GM19351 (cell line): ENCODE measurements around the gene NOL4L.

Source experiments
- ATAC-seq: cut with Tn5 transposase; IDR thresholded peaks from one replicate; pipeline ENCODE4 v1.9.1; 2021; ENCODE audit warnings: mild to moderate bottlenecking, moderate library complexity; ENCODE audit not compliant: unreplicated experiment

The NOL4L gene

DNA sequence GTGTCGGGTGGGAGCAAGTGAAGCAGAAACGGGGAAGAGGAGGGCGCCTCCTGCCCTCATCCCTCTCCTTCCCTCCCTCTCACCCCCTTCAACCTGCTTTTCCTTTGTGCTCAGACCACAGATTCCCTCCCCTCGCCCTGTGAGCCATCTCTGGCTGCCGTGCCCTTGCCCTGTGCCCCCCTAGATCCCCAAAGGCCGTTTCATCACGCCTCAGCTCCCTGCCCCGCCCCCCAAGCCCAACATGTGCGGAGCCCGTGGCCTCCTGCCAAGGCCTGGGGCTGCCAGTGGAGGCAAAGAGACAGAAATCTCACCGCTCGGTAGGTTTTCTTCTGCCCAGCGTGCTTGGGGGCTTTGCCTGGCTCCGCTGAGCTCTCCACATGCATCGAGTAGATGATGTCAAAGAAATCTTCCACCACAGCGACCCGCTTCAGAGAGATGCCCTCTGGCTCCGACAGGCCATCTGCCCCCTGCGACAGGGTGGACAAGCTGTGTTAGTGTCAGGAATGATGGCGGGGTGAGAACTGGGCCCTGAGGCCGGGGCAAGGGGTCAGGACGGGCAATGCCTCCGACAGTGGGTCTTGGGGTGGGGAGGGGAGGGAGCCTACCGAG is 57.6 kb downstream of the NOL4L start:
- no peak for ATAC-seq

DNA sequence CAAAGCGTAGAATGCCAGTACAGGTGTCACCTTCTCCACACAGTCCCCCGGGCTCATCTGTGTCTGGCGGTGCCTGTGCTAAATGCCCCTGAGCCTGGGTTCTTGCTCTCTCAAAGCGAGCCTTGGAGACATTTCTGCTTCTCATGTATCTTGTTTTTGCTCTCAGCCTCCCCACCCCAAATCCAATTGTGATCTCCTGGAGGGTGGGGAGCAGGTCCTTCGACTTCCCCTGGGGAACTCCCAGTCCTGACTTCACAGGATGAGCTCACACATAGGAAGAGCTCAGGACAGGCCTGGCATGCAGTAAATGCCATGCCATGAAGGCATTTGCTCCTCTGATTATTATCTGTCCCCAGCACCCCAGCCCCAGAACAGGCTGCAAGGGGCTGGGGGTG is 58.1 kb downstream of the NOL4L start:
- no peak for ATAC-seq

DNA sequence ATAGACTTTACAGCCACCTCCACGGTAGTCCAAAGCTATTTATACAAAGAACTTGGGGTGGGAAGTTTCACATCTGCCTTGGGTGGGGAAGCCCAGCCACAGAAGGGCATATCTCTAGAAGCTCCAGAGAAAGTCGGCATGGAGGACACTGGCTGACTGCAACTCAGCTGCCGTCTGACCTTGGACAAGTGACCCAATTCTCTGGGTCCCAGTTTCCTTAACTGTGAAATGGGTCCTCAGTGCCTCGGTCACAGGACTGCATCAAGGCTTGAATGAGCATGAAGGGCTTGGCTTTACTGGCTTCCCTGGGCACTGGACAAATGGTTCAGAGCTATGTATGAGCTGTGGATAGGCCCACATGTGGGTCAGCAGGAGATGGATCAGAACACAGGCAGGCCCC is 58.6 kb downstream of the NOL4L start:
- ATAC-seq = no peak

DNA sequence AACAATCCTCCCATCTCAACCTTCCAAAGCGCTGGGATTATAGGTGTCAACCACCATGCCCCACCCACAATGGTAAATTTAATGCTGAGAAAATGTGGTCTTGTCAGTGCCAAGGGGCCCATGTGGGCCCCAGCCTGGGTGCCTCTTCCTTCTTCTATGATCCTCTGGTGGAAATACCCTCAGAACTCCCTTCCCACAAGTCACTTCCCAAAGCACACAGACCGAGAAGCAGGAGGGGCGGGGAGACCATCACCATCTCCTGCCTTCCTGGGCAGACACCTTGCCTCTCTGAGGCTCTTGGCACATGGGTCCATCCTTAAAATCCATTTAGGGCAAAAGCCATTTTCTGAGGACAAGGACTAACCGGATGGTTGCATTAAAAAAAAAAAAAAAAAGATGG is 59.0 kb downstream of the NOL4L start:
- ATAC-seq = no peak

DNA sequence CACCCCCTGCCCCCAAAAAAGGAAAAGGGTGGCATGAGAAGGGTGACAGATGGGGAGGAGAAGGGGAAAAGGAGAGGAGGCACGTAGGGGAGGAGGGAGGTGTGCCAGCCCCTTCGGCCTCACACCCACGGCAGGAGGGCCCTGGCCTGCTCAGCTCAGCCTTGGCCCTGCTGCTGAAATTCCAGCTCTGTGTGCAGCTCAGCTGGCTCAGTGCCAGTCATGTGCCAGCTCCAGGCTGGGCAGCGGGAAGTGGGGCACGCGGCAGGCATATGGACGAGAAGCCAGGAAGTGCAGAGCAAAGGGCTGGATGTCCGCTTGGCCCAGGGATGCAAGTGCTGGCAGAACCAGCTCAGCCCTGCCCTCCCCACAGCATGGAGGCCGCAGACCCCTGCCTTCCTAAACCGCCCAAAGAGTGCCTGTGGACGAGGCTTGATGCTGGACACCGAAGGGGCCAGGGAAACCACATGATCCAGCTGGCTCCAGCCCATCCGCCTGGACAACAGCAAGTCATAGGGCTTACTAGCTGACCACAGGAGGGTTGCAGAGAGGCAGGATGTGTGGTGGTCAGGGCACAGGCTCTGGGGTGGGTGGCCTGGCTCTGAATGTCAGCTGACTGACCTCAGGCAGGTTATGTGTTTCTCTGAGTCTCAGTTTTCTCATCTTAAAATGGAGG is 60.2 kb downstream of the NOL4L start:
- ATAC-seq = no peak

DNA sequence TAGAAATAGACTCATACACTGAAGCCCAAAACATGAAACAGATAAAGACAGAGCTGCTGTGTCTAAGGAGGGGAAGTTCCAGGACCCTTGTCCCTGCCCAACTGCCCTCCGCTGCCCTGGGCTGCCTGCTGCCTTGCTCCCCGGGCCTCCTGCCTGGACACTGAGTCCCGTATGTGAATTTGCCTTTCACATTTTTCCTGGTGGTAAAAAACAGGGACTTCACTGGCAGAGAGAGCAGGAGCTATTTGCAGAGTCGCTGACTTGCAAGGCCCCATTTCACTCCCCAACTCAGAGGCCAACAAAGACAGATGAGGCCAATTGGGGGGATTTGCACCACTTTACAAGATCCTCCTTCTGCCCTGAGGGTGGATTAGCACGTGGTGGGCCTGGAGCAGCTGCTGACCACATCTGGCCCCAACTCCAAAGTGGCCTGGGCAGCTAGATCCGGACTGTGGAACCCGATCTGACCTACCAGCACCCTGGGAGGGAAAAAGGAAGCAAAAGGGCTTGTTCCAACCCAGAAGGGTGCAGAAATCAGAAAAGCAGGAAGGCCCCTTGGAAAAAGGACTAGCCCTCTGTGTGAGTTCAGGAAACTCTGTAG is 61.4 kb downstream of the NOL4L start:
- no peak for ATAC-seq

DNA sequence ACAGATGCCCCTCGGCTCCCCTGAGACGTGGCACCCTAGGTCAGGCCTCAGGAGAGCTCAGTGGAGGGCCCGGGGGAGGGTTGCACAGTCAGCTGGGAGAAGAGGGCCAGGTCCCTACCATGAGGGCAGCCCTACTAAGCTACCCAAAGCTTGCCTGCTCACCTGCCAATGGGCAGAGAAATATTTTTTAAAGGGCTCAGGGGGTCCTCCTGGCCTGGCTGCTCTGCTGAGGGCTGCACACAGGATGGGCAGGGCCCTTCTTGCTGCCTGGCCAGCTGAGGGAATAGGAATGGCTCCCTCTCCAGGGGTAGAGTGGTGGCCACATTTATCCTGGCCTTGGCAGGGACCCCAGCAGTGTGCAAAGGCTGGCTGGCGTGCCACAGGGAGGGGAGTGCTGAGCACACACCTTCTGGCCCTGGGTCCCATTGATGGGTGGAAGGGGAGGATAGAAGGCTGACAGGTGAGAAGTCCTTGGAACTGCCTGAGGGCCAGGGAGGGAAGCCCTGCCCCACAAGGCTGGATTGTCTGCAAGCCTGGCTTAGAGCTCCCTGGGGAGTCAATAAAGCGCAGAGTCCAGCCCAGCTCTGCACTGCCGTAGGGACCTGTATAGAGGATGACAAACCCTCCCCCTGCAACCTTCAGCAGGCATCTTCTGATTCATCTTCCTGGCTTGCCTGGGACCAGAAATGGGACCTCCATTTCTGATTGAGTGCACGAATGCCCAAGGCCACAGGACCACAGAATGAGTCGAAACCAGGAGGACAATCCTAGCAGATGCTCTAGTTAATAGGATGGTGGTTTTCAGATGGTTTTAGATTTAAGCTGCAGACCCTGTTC is 62.1 kb downstream of the NOL4L start:
- no peak for ATAC-seq

DNA sequence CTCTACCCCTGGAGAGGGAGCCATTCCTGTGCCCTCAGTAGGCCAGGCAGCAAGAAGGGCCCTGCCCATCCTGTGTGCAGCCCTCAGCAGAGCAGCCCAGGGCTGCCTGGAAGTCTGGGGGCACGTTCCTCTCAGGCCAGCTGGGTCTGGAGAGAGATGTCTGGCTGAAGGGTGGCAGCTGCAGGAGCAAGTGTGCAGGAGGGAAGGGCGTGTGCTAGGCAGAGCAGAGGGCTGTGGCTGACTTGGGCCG is 62.7 kb downstream of the NOL4L start:
- no peak for ATAC-seq

DNA sequence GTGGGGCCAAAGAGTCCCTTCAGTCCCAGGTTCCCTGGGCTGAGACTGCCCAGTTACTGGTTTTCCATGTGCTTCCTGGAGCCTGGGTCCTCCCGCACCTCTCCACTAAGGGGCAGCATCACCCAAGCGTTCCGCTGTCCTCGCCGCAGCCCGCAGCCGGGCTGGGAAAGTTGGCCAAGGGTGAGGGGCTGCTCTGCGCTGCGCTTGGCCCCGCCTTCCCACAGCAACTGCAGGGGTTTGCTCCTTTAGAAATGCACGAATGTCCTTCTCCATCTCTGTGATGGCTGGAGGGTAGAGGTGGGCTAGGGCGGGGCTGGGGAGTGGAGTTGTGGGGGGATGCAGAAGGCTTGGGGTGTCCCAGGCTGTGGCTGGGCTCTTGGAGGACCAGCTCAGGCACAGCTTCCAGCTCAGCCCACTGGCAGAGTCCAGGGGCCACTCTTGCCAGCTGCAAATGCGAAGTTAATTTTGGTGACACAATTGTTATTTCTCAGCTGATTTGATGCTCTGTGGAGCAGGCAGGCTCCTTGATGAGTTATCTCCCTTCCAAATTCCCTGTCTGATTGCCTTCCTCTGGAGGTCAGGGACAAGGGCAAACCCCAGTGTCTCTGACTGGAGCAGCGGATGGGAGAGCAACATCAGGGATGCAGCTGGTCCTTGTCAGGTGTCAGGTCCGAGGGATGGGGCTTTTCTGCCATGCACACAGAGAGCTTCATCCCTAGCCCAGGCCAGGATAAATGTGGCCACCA is 63.2 kb downstream of the NOL4L start:
- no peak for ATAC-seq

DNA sequence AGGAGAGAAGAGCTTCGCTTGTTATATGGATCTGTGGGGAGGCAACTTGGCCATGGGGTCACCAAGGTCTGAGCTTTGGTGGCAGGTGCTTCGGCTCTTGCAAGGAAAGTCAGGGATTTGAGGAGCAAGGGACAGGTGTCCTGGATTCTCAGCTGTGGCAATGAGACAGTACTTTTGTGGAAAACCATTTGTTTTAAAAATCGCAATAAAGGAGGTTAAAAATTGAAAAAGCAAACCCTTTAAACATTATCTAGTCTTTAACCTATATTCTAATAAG is 64.3 kb downstream of the NOL4L start:
- no peak for ATAC-seq

DNA sequence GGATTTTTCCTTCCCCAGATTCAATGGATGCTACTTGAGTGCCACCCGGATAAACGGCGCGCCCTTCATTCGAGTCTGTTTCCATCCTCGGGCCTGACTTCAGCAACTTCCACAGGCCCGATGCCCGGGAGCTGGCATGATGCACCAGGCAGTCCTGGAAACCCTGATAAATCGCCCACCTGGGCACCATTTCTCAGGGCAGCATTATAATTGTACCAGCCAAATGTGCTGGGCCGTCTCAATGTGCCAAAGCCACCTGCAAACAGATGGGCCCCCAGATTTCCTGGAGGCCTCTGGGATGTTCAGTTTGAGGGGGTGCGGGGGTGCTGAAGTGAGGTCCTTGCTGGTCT is 65.8 kb downstream of the NOL4L start:
- no peak for ATAC-seq

DNA sequence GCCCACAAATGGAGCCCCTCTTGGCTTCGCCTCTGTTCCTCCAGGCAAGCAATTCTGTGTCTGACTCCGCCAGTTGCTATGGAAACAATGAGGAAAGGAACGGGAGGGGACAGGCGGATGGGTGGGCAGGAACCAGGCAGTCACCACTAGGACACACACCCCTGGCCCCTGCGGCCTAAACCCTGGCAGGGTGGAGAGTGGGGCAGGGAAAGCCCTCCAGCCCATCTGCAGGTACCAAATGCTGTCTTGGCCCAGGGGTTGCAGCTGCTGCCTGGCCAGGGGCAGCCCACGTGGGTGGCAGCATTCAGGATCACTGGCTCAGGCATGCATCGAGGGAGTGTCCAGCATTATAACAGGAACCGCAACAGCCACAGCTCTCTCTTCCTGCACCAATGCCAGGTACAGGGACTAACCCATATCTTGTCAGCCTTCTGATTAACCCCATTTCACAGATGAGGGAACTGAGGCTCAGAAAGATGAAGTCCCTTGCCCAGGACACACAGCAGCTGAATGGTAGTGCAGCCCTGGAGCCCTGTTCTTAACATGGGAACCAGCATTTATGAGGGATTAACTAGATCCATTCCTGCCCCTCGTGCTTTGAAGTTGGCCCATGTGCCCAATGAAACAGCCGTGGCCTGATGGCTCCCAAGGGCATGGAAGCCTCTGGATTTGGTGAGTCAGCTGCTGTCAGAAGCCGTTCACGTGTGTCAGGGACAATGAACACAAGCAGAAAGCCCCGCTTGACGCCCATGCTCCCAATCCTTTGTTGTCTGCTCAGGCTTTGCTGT is 66.3 kb downstream of the NOL4L start:
- no peak for ATAC-seq

DNA sequence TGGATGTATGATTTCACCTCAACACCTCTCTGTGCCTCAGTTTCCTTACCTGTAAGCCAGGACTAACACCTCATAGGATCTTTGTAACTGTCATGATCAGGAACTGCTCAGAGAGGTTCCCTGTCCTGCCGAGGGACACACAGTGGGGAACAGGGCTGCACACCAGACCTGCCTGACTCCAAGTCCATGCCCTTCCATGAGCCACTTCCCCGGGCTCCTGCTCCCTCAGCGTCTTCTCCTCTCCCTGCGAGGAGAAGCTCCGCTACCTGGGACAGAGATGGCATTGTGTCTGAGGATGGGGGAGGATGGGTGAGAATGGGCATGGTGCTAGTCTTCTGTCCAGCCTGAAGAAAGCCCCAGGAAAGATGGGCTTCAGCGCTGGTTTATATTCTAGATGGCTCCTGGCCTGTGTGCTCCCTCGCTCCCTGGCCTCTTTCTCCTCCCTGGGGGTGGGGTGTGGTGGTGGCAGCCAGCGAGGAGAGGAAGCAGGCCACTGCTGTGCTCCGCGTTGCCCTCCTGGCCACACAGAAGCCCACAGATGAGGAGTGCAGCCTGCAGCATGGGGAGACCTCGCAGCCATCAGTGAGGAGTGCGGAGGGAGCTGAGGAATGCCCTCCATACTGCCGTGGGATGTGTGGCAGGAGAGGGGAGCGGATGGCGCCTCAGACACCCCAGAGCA is 67.1 kb downstream of the NOL4L start:
- no peak for ATAC-seq

DNA sequence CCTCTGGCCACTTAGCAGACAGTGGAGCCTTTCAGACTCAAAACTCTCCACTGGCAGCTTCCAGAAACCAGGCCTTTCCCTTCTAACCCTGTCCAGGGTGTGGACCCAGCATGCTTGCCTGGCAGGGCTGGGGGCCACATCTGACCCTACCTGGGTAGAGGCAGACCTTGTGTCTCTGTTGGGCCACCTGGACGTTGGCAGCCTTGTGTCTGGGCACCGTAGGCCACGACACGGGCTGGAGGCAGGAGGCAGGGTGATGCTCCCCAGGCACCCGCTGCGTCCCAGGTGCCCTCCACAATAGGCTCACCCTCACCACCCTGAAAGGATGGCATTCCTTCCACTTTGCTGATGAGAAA is 67.6 kb downstream of the NOL4L start:
- ATAC-seq = no peak

DNA sequence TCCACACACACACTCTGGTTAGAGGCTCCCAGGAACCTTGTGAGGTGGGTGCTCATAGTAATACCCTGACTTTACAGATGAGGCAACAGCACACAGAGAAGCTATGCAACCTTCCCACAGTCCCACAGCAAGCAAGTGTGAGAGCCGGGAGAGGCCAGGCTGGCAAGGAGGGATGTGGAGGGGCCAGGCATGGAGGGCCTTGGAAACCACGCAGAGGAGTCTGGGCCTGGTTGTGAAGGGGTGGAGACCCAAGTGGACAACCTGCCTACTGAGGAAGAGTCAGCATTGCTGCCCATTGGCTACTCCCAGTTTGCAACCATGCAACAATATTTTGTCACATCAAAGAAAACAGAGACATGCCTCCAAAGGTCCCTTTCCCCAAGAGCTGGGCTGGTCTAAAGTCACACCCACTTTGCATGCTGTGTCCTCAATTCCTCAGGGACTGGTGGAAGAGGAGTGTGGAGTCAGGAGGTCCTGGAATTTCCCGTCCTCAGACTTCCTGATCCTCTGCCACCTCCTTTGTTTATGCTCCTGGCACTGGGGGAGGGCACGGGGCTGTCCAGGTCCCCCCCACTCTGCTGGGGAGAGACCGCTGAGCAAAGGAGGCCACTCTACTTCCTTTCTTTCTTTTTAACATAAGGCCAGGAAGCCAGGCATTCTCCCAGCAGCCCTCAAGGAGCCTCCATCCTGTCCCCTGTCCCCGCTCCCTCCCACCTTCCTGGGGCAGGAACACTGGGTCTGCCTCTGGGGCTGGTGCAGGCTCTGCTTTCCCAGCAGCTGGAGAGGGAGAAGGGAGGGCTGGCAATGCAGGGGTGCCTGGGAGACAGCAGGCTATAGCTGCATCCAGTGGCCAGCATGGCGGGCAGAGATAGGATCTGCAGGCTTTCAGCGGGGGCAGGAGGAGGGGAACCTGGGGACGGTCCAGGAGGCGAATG is 68.3 kb downstream of the NOL4L start:
- no peak for ATAC-seq

DNA sequence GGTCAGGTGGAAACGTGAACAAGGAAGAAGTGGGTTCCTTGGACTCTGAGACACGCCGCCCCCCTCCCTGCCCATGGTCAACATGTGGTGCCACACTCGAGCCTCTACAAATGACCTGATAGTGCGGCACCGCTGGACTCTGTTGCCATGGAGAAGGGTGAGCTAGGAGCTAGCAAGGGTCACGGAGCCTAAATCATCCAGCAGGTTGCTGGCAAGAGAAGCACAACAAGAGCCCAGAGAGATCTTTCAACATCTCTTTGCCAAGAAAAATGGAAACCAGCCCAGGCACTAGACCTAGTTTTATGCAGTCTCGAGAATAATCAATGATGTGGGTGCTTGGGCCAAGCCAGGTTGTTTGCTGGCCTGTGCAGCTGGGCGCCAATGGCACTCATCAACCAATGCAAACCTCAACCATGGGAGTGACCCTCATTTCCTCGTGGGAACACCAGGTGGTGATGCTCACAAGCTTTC is 69.5 kb downstream of the NOL4L start:
- no peak for ATAC-seq

DNA sequence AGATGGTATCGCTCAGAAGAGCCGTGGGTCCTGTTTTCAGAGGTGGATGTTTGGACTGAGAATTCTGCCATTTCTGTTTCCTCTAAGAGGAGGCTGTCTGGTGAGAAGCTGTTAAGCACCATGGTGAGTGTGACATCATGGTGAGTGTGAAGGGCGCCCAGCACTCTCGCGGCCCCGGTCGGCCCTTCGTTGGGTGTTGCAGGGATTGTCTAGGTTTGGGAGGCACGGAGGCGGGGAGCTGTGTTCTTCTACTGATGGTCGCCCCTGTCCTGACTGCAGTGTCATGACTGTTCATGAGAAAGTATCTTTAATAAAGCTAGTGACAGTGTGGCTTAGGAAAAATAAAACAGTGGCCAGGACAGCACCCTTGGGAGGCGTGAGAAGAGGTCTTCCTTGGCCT is 70.4 kb downstream of the NOL4L start:
- no peak for ATAC-seq

DNA sequence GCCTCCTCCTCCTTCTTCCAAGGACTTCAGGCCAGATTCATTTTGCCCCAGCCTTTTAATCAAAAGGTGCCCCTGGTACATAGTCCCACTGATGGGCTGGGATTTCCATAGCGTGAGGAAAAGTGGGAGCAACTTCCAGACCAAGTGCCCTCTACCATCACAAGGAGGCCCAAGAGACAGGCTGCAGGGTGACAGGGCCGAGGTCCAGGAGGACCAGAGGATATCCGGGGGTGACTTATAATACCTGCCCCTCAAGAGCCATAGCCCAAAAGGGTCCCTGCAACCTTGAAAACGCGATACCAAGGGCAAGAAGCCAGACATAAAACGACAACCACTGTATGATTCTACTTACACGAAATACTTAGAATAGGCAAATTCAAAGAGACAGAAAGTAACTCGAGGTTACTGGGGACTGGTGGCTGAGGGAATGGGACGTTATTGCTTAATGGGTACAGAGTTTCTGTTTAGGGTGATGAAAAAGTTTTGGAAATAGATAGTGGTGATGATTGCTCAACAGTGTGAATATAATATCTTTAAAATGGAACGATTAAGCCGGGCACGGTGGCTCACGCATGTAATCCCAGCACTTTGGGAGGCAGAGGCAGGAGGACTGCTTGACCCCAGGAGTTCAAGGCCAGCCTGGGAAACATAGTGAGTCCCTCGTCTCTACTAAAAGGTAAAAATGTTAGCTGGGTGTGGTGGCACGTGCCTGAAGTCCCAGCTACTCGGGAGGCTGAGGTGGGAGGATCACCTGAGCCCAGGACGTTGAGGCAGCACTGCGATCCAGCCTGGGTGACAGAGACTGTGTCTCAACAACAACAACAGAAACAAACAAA is 71.9 kb downstream of the NOL4L start:
- ATAC-seq = no peak

DNA sequence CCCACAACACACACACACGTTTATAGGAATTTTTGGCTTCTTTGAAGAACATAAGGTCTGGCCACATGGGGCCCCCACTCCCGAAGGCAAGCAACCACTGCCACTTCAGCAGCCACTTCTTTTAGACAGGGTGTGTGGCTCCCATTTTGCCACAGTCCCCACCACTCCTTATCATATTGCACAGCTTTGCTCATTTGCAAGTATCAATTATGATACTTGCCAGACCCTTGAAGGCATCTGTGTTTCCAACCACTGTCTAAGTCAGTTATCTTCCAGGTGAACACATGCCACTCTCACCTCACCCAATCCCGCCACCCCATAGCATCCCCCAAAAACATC is 73.1 kb downstream of the NOL4L start:
- ATAC-seq = no peak
